Renal pelvis (tissue), 4 donors: ENCODE results near the gene CELSR2. TPM values are rescaled to one million over a fixed set of nuclear protein-coding genes. Genes with fewer than 3 reads are reported as not detected.

Experiments used
- DNase-seq: peaks from one replicate; pipeline ENCODE4 v3.0.0-alpha.2; 2013
- polyA plus RNA-seq, 3 donors: library from polyadenylated mRNA; unstranded; fragments of 120-200 nt; gene quantifications; one replicate each; pipeline ENCODE4 v1.2.1, GENCODE V29; 2013; ENCODE audit not compliant: insufficient read length in 3 of 3

CELSR2 gene
- polyA plus RNA-seq, 3 donors: 35.7 to 42.1 (median 39.4) TPM

DNA sequence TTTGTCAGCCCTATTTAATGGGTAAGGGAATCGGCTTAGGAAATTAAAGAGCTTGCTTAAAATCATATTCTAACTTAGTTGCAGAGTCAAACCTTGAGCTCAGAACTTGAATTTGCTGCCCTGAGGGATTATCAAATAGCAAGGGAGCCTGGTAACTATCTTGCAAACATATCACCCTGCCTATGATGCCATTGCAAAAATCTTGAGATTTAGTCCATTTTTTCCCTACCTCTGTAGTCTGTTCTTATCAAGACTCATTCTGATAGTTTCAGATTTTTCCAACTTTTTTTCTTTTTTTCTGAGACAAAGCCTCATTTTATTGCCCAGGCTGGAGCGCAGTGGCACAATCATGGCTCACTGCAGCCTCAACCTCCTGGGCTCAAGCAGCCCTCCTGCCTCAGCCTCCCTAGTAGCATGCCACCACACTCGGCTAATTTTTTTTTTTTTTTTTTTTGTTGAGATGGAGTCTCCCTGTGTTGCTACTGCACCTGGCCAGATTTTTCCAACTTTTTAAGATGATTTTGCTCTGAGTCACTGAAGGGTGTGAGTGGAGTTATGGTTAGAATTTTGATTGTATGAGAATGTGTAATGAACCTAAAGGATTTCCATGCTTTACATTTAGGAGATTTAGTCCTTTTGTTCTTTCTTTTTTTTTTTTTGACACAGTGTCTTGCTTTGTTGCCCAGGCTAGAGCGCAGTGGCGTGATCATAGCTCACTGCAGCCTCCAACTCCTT is 23.5 kb upstream of the CELSR2 start:
- no peak for DNase-seq

DNA sequence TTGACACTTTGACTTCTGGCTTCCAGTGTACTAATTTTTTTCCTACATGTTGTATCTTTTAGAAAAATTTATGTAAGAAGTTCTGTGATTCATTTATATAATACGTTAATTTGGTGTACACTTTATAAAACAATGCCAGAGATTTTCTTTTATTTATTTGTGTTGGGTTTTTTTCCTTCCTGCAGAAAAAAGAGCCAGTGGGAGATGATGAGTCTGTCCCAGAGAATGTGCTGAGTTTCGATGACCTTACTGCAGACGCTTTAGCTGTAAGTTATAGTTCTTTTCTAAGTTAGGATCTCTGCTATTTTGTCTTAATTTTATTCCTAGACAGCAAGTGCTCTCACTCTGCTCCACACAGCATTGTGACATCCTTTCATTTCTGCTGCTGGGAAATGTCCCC is 21.2 kb upstream of the CELSR2 start:
- DNase-seq: no peak

DNA sequence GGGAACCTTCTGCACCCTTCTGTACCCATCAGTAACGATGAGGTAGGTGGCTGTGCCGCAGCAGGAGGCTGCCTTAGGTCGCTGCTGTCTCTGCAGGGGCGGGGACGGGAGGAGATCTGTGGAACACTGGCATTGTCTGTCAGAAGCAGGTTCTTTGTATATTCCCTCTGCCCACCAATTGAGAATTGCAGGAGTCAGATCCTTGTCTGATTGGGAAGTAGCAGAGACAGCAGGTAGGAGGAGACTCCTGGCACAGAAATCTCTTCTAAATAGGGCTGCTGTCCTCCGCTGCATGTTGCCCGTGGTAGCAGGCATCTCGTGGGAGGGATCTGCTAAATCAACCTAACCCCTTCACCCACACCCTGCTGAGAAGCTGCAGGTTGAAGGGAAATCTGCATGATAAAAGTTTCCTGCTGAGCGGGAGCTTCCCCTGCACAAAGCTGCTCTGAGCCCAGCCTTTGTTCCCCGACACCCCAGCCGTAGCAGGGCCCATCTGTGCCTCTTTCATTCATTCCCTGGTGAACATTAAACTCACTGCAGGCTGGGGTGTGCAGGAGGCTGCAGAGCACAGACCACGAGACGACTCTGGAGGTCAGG is 19.7 kb upstream of the CELSR2 start:
- no peak for DNase-seq

DNA sequence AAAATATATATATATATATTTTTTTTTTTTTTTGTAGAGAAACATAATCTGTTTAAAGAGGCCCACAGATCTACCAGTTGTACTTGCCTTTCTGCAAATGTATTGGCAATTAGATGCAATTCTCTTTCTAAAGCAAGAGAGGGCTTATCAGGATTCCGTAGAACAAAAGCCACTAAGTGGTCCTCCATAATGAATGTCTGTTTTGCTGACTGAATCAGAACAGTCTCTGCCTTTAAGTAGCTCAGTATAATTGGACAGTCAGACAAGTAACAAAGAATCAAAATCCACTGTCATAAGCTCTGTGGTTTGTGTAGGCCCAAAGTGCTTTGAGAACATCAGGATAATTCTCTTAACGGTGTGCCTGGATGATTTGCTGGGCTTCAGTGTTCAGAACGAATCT is 18.3 kb upstream of the CELSR2 start:
- no peak for DNase-seq

DNA sequence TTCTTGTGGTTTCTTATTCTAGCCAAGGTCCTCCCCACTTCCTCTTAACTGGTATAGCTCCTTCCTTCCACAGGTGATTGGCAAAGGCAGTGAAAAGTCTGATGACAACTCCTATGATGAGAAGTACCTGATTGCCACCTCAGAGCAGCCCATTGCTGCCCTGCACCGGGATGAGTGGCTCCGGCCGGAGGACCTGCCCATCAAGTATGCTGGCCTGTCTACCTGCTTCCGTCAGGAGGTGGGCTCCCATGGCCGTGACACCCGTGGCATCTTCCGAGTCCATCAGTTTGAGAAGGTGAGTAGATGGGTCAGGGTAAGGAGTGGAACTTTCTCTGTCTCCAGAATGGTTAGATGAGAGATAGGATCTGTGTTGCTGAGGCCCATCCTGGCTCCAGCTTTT is 14.2 kb upstream of the CELSR2 start:
- no peak for DNase-seq

DNA sequence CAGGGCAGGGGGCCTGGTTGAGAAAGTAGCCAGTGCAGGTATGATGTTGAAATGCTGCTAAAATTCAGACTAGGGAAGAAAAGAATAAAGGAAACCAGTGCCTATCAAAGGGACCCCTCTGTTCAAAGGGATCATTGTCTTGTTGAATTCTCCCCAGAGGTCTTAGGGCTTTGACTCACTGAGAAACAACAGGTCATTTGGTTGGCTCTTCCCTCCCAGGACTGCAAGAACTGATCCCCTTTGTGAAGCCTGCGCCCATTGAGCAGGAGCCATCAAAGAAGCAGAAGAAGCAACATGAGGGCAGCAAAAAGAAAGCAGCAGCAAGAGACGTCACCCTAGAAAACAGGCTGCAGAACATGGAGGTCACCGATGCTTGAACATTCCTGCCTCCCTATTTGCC is 11.8 kb upstream of the CELSR2 start:
- DNase-seq: no peak

DNA sequence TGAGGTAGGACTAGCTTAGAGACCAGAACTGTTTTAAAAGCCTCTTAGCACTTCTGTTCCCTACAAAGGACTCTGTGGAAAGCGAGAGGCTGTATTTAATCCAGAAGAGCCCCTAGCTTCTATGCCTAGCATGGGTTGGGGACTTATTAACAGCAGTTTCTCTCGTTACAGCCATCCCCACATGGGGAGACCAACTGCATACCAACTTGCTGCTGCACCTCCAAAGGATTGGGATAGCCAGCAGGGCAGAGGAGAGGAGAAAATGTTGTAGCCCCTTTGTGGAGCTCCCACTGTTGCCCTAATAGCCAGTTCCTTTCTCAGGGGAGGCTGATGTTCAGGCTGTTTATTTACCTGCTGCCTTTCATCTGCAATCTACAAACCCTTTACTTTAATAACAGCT is 11.0 kb upstream of the CELSR2 start:
- DNase-seq: no peak

DNA sequence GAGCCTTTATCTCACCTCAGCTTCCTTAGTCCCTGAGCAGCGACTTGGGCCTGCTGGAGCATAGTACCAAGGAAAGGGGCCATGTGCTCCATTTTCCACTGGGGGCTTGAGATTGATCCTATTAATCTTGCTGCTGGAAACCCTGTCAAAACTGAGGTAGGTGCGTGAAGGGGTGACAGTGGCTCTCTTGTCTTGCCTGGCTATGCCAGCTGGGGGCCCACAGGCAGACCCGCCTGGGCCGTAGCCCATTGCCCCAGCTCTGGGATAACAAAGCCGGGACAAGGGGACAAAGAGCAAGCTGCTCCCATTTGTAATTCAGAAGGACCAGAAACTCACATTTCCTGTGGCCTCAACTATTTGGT is 10.3 kb upstream of the CELSR2 start:
- no peak for DNase-seq

DNA sequence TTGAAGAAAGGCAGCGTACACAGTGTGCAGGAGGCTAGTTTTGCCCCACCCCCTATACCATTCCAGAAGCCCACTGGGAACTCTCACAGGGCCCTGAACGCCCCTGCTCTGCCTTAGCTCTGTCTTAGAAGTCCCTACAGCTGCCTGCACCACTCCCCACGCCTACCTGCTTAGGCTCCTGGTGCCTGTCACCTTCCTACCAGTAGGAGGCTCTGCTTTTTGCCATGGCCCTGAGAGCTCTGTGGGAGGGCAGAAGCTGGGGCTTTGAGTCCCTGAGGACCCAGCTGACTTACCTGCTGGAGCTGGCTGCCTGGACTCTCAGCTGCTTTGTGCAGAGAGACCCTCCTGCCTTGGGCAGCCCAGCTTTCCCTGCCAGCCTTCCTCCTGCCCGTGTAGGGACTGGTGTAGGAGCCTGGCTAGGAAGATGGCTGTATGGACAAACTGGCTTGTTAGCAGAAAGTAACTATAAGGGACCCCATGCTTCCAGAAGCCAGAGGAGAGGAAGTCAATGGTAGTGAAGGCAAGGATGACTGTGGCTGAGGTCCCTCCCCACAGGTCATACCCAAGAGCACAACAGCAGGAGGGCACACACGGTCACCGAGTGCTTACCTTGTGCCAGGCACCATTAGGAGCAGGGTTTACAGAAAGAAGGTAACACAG is 9.8 kb upstream of the CELSR2 start:
- DNase-seq: no peak

DNA sequence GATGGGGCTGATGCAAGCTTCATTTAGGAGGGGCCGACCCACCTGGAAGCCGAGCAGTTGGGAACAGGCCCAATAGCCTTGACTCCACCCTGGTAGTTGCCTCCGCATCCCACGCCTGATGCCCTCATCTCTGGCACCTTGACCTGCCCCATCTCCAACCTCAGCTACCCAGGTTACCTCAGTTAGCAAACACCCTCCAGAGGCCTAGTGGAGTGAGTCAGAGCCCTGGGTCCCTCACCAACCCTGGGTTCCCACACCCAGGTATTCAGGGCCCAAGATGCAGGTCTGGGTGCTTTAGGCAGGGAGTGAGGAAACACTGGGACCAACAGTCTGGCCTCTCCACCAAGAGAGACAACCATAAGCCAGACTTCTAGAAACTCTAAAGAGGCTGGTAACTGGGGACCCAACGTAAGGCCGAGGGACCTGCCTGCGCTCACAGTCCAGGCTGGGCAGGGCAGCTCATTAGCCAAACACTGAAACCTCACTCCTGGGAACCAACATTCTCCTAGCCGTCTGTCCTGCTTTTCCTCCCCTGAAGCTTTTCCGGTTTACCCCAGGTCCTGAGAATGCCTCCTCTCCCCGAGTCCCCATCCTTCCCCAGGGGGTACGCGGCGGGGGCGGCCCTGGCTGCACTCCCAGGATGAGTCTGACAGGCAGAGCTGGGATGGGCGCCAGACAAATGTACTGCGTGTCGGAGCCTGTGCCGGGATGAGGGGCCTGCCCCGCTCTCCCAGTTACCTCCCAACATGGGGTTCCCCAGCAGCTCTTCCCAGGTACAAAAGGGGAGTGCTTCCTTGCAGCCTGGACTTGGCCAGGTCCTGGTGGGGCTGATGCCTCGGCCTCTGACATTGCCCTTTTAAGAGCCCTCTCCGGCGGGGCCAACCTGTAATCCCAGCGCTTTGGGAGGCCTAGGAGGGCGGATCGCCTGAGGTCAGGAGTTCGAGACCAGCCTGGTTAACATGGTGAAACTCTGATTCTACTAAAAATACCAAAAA is 8.9 kb upstream of the CELSR2 start:
- no peak for DNase-seq

DNA sequence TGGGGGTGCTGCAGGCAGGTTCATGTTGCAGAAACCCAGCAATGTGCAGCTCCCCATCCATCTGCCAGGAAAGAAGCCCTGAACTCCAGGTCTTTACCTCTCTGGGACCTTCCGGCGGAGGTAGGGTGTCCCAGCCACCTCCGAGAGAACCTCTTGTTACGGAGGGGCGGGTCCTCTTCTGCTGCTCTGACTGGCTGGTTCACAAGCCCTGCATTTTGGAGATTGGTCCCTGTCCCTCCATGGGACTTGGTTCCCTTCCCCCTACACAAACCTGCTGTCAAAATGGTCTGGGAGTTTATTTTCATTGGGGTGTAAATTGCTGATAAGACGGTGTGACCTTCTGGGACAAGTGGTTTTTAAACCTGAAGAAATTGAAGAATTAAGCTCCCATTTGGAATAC is 8.0 kb upstream of the CELSR2 start:
- no peak for DNase-seq

DNA sequence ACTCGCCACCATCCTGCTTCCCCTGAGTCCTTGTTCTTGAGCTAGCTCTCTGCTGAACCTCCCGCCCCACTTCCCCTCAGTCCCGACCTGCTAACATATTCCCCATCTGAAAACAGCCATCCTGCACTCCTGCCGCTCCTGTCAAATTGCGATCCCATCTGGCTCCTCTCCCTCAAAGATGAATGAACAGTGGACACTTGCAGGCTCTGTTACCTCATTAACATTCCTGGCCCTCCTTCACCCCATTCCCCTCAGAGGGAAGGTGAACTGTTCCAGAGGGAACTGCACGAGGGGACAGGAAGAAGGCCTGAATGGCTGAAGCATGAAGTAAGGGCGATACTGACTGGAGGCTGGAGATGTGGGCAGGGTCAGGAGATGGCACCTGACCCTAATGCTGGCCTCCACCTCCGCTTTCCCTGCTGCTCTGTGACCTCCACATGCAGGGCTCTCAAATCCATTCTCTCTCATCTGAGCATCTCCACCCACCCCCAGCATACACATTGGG is 7.4 kb upstream of the CELSR2 start:
- no peak for DNase-seq

DNA sequence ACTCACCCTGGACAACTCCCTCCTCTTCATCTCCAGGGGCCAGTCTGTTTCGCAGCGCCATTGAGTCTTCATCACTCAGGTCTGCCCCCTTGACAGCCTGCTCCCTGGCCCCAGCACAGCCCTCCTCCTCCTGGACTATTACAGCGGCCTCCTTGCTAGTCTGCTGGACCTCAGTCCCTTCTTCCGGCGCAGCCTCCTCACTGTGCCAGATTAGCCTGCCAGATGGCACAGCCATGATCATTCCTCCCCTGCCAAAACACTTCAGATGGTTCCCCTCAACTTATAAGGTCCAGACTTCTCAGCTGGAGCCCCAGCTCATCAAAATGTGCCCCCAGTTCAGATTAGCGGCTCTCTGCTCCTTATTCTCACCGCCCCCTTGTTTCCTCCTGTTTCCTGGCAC is 7.0 kb upstream of the CELSR2 start:
- no peak for DNase-seq

DNA sequence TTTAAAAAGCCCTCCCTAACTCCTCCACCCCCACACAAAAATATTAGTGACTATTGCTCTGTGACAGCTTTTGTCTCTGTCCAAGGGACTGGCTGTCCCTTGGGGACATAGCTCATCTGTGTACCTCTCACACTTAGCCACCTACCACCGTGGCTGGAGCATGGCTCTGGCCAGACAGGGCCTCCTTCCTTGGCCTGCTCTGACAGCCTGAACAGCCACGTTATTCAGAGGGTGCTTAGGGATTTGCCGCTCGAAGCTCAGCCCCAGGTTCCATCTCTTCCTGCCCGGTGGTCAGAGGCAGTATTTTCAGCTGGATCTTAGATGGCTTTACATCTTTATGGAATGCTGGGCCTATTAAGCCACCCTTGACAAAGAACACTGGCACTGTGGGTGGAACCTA is 6.1 kb upstream of the CELSR2 start:
- no peak for DNase-seq

DNA sequence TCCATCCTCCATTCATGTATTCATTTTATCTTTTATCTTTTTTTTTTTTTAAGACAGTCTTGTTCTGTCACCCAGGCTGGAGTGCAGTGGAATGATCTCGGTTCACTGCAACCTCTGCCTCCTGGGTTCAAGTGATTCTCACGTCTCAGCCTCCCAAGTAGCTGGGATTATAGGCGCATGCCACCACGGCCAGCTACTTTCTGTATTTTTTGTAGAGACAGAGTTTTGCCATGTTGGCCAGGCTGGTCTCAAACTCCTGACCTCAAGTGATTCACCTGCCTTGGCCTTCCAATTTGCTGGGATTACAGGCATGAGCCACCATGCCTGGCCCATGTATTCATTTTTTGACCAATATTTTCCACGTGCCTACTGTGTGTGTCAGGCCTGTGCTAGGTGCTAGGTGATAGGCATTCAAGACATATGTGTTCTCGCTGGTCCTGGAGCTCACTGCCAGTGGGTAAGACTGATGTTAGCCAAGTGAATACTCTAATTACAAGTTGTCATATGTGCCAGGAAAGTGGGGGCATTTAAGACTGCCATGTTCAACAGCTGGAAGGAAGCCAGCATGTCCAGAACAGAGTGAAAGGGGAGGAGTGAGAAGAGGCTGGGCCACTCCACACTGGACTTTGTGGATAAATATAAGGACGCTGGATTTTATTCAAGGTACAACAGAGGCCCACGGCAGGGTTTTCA is 5.3 kb upstream of the CELSR2 start:
- no peak for DNase-seq

DNA sequence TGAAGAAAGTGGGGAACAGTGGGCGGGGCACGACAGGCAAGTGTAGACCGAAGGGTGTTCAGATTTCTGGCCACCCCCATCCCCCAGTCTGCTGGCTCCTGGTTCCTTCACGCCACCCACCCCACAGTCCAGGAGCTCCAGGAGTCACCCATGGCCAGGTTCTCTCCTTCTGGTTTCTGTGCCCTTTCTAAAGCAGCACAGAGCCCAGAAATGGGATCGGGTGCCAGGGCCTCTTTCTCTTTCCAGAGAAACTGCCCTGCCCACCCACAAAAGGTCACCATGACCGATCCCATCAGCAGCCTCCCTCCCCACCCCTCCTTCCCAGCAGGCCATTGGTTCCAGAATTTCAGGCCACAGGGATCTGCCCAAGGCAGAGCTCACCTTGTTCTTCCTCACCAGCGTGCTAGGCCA is 3.2 kb upstream of the CELSR2 start:
- no peak for DNase-seq

DNA sequence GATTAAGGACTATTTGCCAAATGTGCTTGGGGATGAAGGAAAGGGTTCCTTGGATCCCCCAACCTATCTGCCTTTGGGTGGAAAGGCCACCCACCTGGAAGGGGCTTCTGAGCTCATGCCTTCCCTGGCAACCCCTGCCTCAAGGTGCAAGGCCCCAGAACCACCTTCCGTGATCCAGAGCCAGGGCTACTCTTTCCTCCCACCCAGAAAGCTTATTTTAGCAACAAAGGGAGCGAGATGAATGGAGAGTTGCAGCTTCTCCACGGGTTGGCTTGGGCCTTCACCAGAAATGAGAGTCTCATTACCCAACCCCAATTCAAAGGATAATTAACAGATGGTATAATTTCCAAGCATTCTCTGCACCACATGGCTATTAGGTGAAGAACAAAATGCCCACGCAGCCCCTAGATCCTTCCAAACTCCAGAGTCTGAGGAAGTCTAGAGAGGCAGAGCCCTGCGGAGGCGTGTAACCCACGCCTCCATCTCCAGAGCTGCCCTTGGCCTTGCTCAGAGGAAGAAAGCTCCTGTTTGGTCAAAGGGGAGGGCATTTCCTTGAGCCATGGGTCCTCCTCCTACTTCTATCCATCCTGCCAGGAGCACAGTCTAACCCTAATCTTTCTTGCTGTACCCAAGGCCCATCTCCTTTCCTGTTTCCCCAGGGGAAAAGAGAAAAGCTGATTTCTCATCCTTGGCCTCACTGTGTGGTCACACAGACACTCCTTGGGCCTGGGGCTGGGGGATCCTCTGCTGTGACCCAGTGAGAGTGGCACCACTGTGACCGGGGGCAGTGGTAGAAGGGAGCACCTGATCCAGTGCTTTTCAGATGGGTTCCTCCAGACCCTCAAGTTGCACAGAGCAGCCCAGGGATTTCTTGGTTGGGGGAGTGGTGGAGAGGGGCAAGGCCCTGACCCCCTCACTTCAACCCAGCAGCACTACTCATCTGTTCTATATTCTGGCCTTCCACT is 1.7 kb upstream of the CELSR2 start:
- DNase-seq: no peak

DNA sequence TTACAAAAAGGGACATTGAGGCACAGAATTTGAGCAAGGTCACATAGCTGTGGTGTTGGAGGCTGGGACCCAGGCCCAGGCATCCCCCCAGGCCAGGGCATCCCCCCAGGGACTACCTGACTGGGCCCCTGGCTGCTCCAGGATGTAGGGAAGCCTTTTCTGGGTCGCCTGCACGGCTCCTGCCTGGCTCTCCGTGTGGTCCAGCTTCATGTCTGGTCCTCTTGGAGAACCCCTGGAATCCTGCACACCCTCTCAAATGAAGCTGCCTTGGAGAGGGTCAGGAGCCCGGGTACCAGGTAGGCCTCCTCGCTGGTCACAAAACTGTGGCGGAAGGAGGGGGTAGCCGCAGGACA is 919 bp upstream of the CELSR2 start:
- DNase-seq: no peak

DNA sequence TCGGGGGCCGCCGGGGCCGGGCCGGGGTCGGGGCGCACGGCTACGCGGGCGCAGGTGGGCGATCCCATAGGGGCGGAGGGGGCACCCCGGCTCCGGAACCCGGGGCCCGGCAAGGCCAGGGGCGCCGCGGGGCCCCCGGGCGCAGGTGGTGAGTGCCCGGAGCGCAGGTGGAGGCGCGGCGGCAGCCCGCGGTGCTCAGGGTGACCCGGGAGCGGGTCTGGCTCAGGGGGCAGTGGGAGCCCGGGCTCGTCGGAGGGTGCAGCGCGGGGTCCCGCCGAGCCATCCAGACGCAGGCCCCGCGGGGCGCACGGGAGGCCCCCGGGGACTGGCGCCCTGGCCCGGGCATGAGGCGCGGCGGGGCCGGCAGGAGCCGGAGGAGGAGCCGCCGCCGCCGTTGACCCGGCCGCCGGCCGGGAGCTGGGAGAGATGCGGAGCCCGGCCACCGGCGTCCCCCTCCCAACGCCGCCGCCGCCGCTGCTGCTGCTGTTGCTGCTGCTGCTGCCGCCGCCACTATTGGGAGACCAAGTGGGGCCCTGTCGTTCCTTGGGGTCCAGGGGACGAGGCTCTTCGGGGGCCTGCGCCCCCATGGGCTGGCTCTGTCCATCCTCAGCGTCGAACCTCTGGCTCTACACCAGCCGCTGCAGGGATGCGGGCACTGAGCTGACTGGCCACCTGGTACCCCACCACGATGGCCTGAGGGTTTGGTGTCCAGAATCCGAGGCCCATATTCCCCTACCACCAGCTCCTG is 489 bp downstream of the CELSR2 start:
- no peak for DNase-seq
